IPS-NIHi7 (cell line): Measurements from ENCODE around the gene TAF3.

Source experiments
- DNase-seq: peaks from one replicate; pipeline ENCODE4 v3.0.0; 2012; ENCODE audit warnings: mixed read lengths; ENCODE audit errors: extremely low spot score

The TAF3 gene

DNA sequence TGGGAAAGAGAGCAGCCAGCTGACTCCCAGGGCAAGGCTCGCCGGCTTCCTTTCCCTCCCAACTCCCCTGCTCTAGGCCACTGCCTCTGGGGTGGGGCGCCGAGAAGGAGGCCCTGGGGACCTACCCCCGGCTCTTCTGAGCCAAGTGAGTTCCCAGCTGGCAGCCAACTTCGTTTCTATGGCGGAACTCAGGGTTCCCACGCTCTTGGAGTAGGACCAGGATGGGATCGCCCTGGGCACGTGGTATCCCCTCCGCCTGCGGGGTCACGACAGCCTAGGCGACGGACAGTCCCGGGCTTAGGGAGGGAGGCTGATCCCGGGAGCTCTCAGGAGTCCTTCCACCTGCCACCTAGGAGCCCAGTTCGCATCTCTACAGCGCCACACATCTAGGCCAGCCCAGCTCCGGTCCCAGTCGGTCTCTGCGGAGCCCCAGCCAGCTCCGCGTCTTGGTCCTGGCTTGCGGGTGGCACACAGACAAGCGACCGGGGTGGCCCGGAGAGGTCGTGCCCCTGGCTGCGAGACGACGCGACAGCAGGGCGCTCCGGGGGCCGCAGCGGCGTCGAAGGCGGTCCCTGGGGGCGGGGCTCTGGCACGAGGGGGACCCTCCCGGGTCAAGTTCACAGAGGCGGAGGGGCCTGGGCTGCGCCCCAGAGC, 215.6 kb downstream of the TAF3 start:
- DNase-seq: no peak

DNA sequence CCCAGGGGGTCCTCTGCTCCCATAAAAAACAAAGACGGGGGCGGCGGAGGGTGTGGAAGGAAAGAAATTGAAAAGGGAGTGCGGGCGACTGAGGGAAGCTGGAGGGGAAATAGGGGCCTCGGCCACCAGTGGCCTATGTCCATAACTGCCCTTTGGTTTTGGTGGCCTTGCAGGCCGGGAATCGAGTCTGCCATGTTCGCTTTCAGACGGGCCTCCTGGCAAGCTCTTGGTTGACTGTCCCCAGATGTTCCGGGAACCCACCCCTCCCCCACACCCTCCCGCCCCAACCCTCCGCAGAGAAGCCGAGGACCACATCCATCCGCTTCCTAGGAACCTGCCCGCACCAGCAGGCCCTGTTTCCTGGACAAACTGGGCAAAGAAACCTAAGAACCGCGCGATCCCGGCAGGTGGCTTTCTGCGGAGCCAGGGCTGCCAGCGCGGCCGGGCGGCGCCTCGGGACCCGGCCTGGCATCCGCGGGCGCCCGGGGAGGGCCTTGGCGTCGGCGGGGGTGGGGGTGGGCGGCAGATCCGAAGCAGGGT, 216.2 kb downstream of the TAF3 start:
- no peak for DNase-seq

DNA sequence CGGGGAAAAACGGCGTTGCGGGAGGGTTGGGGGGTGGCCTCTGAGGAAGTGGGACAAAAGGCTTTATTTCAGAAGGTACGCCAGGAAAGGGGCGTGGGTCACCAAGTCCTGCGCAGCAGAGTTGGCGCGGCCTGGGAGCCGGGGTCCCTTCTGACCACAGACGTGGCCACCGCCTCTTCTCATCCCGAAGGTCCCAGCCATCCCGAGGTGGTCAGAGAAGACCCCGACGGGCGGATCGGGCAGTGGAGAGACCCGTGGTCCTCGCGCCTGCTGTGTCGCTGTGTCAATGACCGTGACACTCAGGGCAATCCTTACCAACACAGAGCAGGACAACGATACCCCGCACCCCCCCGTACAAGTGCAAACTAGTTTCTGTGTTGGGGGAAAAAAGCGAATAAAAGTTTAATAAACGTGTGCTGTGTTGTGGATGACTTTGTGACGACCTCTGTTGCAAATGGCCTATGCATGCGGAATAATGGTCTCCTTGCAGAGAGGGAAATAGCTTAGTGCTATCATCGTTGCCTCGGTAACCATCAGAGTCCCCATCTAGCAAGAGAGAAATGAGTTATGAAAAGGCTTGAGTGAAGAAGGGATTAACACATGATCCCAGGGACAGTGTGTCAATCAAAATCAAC, 216.8 kb downstream of the TAF3 start:
- DNase-seq: no peak

DNA sequence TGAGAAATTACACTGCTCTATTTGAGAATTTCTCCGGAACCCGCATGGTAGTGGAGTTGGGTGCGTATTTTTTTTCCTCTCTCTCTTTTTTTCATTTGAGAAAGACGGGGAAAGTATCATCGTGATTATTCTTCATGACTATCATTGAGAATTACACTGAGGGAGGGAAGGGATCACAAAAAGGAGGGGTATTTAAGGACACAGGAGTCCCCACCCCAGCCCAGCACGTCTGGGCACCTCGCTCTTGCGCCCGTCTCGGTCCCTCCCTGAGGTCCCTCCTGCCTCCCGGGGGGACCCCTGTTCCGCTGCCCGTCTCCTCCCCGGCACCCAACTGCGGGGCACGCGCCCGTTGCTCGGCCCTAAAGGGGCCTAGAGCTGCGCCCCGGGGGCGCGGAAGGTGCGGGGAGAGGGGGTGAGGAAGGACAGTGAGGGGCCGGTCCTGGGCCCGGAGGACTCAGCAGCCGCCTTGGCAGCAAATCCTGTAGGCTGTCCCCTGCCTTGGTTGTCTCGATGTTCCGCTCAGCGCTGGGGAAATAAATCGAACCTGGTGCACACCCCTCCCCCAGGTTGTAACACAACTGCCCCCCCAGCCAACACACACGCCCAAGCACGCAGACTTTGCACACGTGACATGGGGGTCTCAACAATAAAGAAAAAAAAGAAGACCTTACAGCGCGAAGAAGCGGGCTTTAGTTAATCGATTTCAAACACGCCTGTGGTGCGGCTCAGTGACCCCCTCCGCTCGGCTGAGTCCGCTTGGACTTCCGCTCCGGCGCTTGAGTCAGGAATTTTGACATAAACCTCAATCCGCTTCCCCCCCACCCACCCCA, 217.6 kb downstream of the TAF3 start:
- DNase-seq: no peak

DNA sequence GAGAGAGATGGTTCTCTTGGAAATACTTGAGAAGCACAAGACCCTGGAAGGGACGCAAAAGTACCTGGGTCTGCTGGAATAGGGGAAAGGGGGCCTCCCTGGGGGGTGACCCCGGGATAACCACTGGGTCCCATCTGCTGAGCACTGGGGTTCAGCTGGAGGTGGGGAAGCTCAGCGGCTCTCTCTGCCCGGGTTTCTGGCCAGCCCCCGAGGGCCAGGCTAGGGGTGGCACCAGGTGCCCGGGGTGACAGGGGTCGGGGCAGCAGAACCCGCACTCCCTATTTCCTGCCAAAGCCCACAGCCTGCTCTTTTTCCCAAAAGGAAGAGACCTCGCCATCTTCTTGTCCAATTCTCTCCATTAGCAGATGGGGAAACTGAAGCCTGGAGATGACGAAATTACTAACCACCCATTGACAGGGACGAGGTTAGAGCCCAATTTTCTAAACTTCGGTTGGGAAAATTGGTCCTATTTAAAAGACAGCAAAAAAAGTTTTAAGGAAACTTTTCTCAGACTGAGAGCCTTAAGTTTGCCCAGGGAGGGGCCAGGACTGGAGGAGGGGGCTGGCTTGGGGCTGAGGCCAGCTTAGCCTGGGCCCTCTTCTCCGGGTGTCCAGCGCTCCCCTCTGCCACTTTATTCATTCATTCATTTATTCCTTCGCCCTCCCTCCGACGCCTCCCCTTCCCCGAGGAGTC, 218.3 kb downstream of the TAF3 start:
- DNase-seq: no peak

DNA sequence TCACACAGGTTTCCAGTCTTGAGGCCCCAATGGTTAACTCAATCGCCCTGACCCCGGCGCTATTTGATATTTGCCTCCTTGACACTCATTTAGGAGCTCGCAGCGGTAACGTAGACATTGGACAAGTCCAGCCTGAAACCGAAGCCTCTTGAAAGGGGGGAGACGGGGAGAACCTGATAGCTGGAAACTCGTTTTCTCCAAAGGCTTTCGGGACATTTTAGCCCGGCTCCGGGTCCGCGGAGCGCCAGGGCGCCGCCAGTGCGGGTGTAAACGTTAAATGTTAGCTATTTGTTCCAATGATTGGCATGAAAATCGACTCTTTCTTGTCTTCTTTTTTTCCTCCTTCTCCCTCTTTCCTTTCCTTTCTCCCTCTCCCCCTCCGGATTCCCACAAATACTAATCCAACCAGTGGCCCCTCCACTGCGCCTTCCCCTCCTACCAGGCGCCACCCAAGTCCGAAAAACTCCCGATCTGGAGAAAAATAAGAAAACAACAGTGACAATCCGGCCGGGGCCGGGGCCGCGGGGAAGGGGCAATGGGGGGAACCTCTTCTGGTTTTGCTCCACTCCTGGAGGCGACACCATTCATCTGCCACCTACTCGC, 219.0 kb downstream of the TAF3 start:
- no peak for DNase-seq

DNA sequence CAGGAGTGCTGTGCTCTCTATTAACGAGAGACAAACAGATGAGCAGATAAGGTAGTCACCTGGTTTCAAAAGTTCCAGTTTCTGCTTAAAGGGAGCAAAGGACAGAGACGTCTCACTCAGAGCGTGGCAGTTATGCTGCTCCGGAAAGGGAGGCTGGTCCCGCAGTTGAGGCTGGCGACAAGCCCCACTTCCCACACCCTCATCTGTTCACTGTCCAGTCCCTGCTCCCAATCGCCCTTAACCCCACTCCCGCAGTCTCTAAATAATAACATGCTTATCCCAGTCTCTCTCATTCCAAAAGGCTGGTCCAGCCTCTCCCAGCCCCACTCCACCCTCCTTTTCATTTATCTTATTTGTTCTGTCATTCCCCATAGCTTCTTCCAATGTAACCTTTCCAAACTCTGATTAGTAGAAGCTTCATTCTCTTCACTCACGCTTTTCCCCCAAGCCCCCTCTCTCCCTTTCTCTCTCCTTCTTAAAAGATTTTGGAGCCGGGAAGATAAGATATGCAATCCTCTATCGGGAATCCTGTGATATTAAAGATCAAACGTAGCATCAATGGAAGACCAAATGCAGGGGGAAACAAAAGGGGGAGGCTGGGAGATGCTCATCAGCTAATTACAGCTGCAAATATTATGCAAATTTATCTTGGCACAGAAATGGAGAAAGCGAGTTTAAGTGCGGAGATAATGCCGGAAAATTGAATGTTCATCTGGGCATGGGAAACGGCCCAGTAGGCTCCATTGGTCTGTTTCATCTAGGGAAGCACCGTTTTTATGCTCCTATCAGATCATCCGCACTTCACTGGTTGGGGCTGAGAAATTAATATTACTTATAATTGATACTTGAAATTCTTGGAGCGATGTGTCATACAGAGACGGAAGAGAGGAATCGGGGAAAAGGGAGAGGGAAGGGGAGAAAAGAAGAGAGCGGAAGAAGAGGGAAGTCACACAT, 219.9 kb downstream of the TAF3 start:
- no peak for DNase-seq

DNA sequence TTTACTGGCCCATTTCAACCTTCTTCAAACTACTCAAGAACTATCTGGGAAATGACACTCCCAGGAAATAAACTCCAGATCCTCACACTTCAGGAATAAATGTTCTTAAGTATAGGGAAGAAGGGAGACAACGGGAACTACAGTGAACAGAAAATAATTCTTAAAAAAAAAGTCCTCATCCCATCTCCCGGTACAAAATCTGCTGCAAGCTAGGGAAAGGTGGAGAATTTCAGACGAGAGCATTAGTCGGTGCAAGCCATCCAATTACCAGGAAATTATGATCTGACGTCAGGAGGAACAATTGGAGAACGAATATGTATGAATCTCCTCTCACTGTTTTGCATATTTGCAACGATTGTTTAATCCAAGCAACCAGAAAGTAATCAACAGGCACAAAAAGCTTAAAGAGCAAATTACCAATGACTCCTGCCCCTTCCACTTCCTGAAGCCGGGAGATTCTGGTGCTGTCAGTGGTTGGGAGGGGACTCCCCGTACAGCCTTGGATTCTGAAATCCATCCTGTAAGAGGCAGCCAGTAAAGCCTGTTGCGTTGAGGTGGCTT, 221.1 kb downstream of the TAF3 start:
- peak; percentile 29 for DNase-seq

DNA sequence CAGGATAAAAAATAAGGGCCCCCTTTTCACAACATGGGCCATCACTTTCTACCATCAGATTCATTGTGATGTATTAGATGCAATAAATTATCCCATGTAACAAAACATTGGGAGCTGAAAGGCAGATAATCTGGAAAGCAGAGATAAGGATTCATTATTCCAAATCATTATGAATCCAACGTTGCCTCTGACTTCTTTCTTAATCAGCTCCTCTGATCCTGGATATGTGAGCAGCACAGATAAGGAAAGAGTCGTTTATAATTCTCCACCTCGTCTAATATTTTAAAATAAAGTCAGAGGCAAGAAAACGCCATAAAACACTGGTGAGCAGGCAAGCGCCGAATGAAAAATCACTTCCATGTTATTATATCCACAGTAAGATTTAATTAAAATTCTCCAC, 222.3 kb downstream of the TAF3 start:
- DNase-seq: no peak

DNA sequence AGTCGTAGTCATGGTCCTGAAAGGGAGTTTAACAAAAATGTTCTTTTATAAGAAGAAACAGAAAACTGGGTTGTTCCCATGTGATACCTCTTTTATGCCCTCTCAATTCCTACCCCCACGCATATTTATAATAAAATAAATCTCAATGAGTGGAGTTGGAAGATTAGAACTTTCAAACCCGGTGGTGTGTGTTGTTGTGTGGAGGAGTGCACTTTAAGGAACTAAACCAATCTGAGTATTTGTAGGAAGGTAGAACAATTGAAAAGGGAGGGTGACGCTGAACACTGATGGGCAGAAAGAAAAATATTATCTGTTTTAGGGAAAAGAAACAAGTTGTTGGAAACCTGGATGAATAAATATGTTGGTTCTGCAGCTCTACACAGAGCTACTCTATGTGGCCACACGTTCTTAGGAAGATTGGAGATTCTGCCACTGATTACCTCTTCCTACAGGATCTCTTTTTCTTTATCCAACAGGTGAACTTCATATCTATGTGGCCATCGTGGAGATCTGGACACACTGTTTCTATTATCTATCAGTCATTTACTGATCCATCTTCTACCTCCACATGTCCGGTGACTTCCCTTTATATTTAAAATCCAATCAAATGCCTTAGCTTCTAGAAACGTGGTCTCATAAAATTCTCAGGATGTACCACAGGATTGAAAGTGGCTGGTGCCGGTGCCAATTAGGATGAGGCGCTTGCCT, 223.1 kb downstream of the TAF3 start:
- no peak for DNase-seq

DNA sequence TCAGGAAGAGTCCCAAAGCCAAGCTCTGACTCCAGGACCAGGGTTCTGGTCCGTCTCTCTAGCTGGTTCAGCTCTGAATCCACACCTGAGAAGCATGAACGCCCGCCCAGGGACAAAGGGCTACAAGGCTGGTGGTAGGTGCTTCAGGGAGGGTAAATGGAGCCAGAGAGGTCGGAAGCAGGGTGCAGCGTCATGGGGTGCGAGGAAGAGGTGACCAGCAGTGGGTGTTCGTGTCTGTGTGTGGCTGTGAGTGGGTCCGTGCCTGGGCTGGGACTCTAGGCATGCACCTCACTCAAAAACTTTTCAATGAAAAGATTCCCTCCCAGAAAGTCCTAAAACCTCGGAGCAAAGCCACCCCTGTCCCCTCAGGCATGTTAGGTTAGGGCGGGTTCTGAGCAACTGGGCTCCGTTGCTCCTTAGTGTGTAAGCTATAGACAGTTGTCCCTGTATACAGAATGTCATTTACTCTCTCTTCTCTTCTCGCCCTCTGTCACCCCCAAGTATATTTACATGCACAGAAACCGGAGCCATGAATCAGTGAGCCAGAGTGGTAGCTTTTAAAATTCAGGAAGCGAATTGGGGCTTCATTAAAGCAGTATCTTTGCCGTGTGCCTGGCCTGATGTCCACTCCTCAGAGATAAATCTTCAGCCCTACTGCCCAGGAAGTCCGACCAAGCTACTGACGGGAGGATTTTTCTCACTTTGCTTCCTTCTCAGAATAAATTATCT, 223.9 kb downstream of the TAF3 start:
- DNase-seq: peak; percentile 9

DNA sequence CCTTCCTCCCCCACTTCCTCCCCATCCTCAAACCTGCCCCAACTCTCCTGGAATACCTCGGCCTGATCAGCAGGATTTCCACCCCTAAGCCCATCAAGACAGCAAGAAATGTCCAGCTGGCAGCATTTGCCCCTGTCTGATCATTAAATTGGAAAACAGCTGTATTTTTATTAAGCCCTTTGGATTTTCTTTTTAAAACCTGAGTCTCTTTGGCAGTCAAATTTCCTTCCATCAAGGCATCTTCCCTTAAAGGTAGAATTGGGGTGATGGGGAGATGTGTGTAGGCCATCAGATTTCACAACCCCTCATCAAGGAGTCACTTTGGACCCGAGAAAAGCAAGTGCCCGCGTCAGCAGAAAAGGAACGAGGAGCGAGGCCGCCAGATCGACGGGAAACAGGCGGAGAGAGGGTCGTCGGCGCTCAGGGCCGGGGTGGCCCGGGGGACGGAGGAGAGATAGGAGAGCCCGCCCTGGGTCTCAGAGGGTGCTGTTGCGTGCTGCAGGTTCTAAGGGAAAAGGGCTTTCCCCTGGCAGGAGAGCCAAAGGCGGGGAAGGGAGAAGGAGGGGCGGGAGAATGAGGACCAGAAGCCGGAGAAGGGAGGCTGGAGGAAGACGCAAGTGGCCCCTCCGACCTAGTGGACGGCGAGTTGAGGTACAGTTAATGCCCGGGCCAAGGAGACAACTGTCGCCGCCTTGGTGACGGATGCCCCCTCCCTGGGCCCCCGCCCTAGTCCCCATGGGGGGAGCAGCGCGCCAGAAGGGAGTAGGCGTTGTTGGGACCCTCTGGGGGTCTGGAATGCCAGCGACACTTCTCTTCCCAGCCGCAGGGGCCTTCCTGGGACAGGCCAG, 224.6 kb downstream of the TAF3 start:
- DNase-seq: peak; percentile 45

DNA sequence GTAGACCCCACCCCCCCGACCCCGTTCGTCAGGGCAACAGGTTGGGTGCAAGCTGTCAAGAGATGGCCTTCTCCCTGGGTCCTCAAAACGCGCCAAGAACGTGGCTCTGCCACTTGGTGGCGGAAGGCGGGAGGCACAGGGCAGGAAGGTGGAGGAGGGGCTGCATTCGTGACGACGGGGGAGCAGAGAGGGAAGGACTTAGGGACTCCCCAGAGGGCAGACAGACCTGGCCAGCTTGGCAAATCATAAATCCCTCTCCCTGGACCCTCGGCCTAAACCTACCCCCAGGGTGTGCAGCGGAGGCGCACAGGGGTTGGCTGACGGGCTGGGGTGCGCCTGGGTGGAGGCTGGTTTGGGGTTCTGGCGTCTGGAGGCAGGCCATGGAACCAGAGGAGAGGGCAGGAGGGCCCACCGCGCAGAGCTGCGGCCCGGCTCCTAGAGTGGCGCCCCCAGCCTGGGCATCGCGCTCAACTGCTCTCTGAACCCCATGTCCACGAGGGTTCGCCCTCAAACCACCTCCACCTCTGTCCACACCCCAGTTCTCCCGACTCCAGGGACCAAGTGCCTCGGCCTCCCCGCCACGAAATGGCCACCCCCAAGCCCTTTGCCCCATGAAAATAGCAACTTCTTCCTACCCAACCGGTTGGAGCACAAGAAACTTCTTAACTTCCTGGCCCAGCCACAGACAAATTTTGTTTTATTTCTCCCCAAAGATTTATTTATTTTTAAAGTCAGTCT, 225.4 kb downstream of the TAF3 start:
- DNase-seq: peak; percentile 60

DNA sequence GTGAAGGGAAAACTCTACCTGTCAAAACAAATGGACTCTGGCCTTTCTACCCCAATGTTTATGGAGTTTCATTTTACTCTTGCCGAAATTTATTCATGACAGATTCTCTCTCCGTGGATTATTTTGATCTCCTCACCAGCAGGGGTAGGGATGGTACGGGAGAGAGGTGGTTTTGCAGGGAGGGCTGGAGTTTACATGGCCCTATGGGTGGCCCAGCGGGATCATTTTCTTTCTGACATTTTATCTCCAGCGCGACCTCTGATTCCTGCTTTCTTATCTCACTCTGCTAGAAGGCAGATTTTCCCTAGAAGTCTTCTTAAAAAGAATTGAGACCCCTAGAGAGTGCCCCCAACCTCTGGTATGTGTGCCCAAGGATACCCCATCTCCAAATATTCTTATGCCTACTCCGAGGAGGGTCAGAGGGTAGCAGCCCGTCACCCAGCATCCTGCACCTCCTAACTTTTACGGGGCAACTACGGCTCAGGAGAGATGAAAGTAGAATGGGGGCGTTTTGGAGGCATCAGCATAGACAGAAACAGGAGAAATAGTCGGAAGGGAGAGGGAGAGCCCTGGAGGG, 226.1 kb downstream of the TAF3 start:
- peak; percentile 13 for DNase-seq

DNA sequence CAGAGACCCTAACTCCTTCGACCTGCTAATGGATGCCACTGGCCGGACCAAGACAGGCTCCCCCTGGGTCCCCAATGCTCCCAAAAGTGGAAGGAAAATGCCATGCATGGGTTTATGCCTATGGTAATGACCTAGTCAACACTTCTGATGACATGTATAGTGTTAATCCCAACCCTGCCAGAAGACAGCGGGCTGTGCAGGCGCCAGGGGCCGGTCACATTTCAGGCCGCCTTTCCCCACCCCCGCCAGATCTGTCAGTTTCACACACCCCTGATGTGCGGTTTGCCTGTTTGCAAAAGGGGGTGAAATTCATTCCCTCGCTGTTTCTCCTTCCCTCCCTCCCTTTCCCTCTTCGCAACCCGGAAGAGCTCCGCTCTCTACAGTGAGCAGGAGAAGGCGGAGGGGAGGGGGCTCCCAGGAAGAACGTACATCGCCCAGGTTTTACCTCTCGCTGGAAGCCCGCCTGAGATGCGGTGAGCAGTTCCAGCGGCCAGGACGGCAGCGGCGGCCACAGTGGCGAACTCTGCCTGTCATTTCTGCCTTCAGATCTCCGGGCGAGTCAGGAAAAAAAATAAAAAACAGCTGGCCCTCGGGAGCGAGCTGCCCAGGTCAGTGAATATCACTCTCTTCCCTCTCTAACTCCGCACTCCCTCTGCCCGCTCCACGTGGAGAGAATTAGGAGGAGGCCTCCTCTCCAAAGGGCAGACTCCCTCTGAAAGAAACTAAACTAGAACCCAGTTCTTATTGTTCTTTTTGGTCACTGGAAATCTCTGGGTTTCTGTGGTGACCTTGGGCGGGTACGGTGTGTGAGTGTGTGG, 226.8 kb downstream of the TAF3 start:
- DNase-seq: peak; percentile 67
